UCSD-AML1 (cell line): ENCODE results near the gene PLEKHA6.
A peak's percentile ranks its signal among the peaks of the same experiment; 100 is the strongest.

ENCODE experiments used
- DNase-seq: peaks from one replicate; lab custom pipeline; 2025; ENCODE audit not compliant: unreplicated experiment; lab: John Stamatoyannopoulos, UW

Gene PLEKHA6

GRCh38 chr1:204383163-204383904, 23.6 kb upstream of the PLEKHA6 start:
- no peak for DNase-seq

- DNase-seq = no peak
Observed at GRCh38 chr1:204382714-204383083, 23.0 kb upstream of the PLEKHA6 start.

DNA sequence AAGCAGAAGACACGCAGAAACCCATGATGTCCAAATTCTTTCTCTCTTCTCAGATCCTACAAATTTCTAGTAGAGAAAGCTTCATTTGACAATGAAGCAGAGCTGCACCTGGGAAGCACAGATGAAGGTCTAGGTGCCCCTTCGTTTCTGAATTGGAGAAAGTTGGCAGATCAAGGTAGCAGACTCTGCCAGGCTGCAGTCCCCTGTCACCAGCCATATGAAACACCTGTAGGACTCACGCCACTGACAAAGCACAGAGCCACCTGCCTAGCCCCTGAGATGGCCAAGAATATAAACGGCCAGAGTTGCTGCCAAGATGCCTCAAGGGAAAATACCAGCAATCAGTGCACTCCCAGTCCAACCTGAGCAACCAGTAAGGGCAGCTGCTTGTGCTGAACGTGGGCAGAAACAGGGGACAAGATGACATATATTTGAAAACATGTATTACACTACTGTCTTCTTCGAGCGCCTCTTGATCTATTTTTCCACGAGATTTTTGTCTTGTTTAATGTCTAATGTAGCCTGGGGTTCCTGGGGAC, 20.6 kb upstream of the PLEKHA6 start:
- DNase-seq = no peak

DNA sequence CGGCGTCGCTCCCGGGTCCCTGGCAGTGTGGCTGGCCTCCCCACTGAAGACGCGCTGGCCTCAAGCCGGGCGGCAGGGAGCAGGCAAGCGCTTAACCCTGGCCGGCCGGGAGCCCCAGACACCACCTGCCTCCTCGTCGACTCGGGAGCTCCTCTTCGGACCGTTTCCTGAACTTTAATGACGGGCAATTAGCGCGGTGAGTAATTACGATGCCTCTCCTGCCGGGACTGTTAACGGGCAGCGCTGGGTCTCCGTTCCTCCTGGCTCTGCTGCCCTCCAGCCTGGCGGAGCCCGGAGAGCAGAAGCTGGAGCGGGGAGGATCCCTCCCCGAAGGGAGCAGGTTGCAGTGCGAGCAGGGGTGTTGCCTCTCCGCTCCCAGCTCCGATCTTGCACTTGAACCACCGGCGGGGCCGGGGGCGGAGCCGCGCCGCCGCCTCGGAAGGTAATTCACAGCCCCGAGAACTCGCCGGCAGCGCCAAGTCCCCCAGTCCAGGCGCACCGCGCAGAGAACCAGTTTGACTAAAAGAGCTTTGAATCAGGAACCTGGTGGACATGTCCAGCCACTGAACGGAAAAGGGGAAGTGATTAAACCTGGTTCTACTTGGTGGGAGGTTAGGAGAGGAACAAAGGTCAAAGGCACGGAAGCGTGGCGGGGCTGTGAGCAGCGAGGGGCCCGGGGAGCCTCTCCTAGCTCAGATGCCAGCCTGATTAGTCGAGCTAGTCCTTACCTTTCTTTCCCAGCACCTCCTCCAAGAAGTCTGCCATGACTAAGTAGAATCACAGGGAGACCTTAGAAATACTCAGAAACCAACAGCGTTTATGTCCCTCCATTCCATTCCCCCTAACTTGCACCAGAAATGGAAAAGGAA, 18.3 kb upstream of the PLEKHA6 start:
- peak; percentile 39 for DNase-seq

DNA sequence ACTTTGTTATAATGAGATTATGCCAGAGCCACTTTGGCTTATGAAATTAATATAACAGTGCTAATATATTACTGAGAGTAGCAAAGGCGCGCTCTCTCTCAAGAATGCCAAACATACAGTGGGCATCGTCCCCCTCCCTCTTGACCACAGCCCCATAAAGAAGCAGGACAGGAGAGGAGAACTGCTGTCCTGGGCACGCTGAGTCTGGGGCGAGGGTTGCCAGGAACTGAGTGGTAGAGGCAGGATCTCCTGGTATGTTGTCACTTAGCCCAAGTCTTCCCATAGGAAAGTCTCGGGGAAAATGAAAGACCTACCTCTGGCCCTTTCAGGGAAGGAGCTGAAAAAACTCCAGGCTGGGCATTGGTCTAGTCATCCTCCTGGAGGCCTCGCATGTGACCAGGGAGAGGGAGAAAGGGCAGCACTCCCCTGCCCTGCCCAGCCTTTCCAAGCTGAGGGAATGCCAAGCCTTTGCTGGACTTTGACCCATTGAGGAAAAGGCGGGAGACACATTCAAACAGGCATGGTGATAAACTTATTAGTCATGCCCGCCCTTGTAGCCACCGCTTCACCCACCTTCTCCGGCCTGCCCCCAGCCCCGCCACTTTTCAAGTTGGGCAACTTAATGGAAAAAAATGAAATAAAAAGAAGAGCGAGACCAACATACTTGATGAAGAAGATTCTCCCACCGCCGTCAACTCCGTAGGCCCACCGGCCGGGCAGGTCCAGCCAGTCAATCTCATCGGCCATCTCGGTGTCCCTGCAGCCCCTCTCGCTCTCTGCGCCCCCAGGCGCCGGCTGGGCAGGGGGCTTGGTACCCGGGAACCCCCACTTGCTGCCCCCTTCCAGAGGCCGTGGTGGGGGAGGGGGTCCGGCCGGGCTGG, 17.4 kb upstream of the PLEKHA6 start:
- no peak for DNase-seq

DNA sequence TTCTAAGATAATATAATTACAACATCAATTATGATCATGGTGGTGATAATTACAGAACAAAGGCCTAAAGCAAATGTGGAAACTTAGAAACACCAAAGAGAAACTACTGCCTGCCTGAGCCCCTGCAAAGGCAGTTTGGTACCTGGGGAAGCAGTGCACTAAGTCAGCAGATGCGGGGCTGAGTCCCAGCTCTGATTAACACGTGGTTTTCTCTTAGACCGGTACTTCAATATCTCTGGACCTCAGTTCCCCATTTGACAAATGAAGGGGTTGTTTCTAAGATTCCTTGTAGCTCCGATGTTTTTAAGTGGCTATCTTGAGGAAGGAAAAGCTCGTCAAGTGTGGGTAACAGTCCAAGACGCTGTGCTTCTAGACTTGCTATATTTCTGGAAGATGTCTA, 16.7 kb upstream of the PLEKHA6 start:
- no peak for DNase-seq

DNA sequence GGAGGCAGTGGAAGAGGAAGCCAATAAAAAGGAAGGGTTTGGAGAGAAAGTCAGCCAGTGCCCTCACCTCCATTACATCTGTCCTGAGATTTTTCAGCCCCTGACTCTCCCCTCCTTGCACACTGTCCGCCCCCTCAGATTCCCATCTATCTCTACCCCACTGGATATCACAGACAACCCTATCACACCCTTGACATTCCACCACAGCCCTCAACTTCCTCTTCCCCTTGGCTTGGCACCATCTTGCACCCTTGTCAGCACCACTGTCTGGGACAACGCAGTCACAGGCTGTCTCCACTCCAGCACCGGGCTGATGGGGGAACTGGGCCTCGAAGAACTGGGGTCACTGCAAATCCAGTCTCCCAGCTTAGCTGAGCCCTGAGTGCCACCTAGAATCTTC, 14.2 kb upstream of the PLEKHA6 start:
- no peak for DNase-seq

- no peak for DNase-seq
Observed at GRCh38 chr1:204370176-204370575, 10.4 kb upstream of the PLEKHA6 start.

DNA sequence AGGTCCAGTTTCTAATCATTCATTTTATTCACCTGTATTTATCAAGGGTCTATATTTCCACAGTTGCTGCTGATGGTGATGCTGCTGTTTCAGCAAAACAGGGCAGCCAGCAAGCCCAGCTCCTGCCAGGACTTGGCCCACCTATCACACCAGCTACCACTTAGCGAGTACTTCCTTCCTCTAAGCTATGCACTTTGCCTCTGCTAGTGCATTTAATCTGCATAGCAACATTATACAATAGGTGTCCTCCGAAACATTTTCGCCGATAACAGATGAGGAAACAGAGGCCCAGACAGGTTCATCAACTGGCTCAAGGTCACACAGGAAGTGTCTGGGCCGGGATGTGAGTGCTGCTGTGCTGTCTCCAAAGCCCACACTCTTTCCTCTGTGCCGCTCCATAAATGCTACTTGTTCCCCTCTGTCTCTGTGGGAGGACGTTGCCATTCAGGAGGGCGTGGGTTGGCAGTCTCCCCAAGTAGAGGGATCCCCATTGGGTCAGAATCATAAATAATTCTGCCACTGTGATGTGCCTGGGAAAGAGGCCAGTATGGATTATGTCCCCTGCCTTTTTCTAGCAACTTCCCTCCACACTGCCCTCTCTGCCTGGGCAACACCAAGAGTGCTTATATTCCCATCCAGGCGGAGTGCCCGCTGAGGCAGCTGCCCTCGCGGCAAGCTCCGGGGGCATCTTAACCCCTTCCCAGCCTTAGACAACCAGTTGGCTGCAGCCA, 9.4 kb upstream of the PLEKHA6 start:
- no peak for DNase-seq

DNA sequence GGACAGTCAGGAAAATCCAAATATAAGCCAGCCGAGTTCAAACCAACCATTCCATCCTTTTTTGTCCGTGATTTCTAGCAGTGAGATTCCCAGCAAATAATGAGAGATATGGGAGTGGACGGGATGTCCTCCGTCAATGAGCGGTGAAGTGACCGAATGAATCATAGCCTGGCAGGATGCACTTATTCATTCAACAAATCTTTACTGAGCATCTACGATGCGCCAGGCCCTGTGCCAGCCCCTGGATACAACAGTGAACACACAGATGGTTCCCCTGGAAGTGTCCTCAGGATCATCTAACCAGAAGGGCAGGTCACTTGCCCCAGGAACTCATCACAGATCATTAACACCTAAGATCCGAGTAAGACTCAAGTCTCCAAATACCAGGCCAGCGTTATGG, 8.2 kb upstream of the PLEKHA6 start:
- DNase-seq = no peak

DNA sequence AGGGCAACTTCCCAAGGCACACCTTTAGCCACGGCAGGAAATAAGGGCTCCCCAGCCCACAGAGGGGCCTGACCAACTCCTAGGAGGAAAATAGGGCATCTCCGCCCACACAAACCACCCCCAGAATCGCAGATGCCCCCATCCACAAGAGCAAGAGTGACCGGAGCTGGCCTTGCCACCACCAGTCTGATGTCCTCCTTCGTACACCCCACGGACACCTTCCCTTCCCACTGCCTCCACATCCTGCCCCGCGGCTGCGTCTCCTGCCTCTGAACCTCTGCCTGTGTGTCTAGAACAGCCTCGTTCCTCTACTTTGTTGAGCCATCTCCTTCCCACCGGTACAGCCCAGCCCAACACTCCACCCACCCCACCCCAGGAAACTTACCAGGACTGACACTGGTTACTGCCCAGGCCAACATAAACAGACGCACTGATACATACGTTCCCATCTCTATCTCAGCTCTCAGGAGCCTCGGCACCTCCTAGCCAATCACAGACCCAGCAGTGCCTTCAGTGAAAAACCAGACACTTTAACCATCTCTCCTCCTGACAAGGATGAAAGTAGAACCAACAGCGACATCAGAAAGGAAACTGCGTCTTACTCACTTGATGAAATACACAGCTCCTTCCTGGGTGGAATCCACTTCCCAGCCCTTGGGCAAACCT, 7.6 kb upstream of the PLEKHA6 start:
- no peak for DNase-seq

DNA sequence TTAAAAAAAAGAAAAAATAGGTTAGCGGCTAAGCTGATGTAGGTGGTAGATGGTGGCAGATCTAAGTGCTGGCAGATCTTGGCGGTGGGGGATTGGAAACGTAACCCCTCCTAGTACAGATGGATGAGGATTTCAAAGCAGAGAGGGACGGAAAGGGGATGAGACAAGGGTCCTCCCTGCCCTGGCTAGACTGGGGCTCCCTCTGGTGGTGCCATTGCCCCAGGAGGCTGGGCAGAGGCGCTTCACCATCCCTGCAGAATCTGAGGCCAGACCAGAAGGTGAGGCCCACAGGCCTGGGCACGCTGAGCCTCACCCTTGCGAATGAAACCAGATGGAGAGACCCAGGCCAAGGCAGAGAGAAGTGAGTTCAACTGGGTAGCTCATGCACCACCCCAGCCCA, 7.0 kb upstream of the PLEKHA6 start:
- peak; percentile 50 for DNase-seq

- DNase-seq = peak; percentile 91
Observed at GRCh38 chr1:204363335-204364114, 3.8 kb upstream of the PLEKHA6 start.

- DNase-seq = no peak
Observed at GRCh38 chr1:204362984-204363334, 3.2 kb upstream of the PLEKHA6 start.

GRCh38 chr1:204361781-204362180, 2.1 kb upstream of the PLEKHA6 start:
- DNase-seq = no peak

DNA sequence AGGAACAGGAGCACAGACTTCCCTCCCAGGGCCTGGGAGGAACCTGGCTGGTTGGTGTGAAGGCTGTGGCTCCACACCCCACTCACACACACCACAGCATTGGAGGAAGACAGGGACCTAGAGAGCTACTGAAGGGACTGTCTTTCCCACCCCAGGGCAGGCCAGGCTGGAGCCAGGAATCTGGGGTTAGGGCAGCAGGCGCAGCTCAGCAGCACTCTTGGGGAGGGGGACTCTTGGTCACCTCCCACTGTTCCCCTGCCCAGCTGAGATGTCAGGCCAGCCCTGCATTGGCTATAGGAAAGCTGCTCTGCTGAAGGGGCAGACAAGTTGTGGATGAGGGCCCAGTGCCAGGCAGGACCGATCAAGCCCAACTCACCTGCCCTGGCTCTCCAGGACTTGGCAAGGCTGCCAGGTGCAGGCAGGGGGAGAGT, 1.6 kb upstream of the PLEKHA6 start:
- DNase-seq = peak; percentile 61

DNA sequence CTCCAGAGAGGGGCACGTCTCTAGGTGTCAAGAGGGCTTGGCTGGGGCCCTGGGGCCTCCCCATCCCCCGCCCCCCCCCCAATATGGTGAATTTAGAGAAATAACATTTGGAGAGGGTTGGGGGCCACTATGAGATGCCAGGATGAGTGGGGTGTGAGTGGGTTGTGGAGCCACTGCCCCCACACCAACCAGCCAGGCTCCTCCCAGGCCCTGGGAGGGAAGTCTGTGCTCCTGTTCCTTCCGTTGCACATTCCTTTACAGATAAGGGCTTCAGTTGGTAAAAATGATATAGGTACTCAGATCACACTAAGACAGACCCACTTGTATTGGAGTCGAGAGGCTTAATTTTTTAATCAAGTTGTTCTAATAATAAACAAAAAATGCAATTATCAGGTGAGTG, 585 bp upstream of the PLEKHA6 start:
- no peak for DNase-seq

DNA sequence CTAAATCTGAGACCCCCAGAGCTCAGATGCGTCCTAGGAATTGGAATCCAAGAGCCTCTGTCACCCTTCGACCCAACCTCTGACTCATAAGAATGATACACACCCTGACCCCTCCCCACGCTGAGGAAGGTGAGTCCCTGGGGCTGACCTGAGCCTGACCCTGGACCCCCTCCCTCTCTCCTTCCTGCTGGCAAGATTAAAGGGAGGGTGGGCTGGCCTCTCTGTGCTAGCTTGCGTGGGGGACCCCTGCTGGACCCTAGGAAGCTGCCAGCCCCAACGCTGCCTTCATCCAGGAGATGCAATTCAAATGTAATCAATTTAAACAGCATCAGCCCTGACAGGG, 627 bp downstream of the PLEKHA6 start:
- no peak for DNase-seq

DNA sequence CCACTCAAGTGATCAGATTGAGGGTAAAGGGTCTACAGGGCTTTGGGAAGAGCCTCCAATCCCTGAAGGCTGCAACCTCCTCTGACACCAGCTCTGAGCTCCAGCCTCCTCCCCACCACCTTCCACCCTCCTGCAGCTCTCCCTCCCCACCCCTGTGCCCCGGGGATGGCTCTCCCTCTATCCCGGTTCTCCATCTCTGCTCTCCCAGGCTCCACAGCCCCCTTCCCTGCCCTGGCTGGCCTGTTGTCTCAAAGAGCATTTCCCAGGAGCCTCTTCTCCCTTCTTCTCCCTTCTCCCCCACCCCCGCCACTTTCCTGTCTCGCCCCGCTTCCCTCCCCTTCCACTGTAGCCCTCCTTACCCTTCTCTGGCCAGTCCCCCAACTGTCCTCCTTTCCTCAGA, 1.1 kb downstream of the PLEKHA6 start:
- DNase-seq = no peak
